ENCODE measurements around the gene KANSL3. TPM values are rescaled to one million over a fixed set of nuclear protein-coding genes. Genes with fewer than 3 reads are reported as not detected.

KANSL3 gene
- total RNA-seq, 2 experiments from 2014 or later: 44.6 to 47.0 TPM

DNA sequence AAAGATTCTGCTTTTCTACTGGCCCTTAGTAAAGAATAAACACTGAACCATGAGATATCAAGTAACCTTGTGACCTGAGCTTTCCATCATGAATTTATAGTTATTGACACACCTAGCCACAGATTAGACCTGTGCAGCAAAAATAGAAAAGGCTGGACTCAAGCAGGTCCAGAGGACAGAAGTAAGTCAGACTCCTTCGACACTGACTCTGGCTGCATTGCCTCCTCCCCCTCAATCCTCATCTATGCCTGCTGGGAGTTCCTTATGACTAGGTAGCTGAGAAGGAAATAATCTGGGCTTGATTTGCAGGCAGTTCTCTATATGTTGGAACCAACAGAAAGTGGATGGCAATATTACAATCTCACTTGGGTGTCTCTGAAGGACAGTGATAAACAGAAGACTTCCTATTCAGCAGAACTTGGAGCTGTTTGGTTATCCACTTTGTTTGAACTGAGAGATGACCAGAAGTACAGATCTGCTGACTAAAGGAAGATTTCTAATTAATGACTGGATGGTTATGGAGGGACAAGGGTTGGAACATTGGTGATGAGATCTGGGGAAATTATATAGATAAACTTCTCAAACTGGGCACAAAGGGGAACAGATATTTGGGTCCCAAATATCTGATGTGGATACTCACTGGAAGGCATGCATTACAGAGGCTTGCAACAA lies 62.2 kb downstream of the KANSL3 start:
- POLR2A ChIA-PET: no interaction called here
- CTCF ChIA-PET: no interaction called here

GRCh38 chr2:96574364-96574763 lies 63.7 kb downstream of the KANSL3 start:
- POLR2A ChIA-PET: no interaction called here
- CTCF ChIA-PET: interaction anchor here (0.6 kb wide), 1 partner anchor 280 kb away, joined by 3 read pairs; no protein-coding TSS in a partner anchor

- ChIA-PET CTCF (no interaction called here), POLR2A (no interaction called here)
Measured at GRCh38 chr2:96568094-96568493, 70.0 kb downstream of the KANSL3 start.

DNA sequence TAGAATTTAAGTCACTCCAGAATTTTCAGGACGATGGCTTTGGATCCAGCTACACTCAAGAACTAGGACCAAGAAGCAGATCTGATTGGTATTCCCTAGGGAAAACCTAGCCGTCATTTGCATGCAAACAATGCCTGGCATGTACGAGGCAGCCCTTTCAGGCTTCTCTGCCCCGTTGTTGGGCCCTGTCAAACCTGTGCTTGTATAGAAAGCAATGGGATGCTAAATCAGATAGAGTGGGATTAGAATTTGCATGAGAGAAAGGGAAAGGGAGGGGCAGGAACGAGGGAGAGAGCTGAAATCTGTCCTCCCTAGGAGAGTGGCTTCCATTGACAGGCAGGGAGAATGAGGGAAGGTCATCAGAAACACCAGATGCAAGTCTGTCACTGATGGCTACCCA lies 73.0 kb downstream of the KANSL3 start:
- POLR2A ChIA-PET: no interaction called here

DNA sequence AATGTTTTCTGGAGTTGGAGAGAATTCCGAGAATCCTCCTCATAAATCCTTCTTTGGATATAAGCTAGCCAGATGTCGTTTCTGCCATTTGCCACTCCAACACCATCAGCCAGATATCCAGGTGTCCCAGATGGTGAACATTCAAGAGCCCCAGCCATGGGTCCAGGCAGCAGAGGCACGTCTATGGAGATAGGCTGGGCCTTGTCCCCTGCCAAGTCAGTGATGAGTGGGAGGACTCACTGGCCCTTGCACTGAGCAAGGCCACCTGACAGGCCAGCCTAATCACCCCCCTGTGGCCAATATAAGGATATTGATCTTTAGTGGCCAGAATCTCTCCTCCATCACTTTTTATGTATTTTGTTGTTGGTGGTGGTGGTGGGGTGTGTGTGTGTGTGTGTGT lies 73.5 kb downstream of the KANSL3 start:
- POLR2A ChIA-PET: no interaction called here
- CTCF ChIA-PET: no interaction called here

More for the DNA sequence above, 73.0 kb downstream of the KANSL3 start:
- CTCF ChIA-PET: no interaction called here

- POLR2A ChIA-PET: no interaction called here
Measured at GRCh38 chr2:96564026-96564425, 74.1 kb downstream of the KANSL3 start.

DNA sequence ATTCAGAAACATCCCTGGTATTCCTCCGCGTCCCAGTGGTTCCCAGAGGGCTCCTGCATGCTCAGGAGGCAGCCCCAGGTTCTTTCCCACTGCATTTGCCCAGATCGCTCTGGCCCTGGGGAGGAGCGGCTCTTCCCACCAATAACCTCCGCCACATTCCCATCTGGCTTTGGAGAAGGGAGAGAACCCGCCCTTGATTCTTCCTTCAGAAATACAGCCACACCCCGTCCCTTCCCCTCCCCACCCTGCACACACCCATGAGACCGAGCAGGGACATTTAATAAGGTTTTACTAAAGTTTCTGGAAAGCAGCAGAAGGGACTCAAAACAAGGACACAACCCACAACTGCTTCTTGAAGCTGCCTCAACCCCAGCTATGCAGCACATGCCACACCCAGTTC lies 79.6 kb downstream of the KANSL3 start:
- ChIA-PET POLR2A (no interaction called here), CTCF (no interaction called here)

More at GRCh38 chr2:96564026-96564425, 74.1 kb downstream of the KANSL3 start:
- CTCF ChIA-PET: no interaction called here

GRCh38 chr2:96558061-96558460 lies 80.1 kb downstream of the KANSL3 start:
- CTCF ChIA-PET: interaction anchor here (0.6 kb wide), 1 partner anchor 356 kb away, joined by 3 read pairs; no protein-coding TSS in a partner anchor

DNA sequence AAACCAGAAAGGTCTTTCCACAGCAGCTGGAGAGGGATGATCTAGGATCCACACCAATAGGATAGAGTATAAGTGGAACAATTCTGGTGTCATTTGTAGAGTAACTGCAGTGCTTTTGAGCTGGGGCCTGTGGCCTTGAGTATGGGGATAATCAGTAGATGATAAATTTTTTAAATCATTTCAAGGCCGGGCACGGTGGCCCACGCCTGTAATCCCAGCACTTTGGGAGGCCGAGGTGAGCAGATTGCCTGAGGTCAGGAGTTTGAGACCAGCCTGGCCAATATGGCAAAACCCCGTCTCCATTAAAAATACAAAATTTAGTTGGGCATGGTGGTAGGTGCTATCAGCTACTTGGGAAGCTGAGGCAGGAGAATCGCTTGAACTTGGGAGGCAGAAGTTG lies 80.7 kb downstream of the KANSL3 start:
- ChIA-PET POLR2A (interaction anchor here (0.8 kb wide), 2 partner anchors 60 to 311 kb away, joined by 3 read pairs; no protein-coding TSS in a partner anchor), CTCF (interaction anchor here (1.4 kb wide), 1 partner anchor 49 kb away, joined by 5 read pairs; no protein-coding TSS in a partner anchor)

More at GRCh38 chr2:96558061-96558460, 80.1 kb downstream of the KANSL3 start:
- POLR2A ChIA-PET: interaction anchor here (0.8 kb wide), 1 partner anchor 310 kb away, joined by 3 read pairs; no protein-coding TSS in a partner anchor

GRCh38 chr2:96556441-96557330 lies 81.4 kb downstream of the KANSL3 start:
- CTCF ChIA-PET: interaction anchor here (1.4 to 4.3 kb wide), 2 partner anchors 24 to 48 kb away, joined by 5 to 20 read pairs; no protein-coding TSS in a partner anchor
- POLR2A ChIA-PET: interaction anchor here (0.8 to 7.7 kb wide), 2 partner anchors 18 to 61 kb away, joined by 3 to 48 read pairs; partner anchors contain the start of gene ARID5A

DNA sequence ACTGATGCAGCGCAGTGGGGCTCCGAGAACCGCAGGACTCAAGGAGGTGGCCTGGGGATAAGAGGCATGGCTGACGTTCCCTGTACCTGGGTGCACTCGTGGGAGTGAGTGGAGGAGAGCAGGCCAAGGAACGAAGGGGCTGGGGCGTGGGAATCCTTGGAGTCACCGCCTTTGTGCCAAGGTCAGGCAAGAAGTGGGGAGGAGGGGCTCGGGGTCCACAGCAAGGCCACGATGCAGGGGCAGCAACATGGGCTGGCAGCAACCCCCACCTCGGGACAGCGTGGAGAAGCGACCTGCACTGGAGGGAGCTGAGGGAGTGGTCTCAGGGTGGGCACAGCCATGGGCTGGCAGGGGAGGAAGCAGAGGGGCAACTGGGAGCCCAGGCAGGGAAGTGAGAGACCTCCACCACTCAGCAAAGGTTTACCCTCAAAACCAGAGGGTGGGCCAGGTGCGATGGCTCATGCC lies 82.9 kb downstream of the KANSL3 start:
- ChIA-PET CTCF (interaction anchor here (0.7 to 4.3 kb wide), 10 partner anchors 15 to 233 kb away, joined by 3 to 20 read pairs (median 7); no protein-coding TSS in a partner anchor), POLR2A (interaction anchor here (0.6 to 7.7 kb wide), 4 partner anchors 9 to 28 kb away, joined by 3 to 48 read pairs (median 5); partner anchors contain the start of gene ARID5A)

DNA sequence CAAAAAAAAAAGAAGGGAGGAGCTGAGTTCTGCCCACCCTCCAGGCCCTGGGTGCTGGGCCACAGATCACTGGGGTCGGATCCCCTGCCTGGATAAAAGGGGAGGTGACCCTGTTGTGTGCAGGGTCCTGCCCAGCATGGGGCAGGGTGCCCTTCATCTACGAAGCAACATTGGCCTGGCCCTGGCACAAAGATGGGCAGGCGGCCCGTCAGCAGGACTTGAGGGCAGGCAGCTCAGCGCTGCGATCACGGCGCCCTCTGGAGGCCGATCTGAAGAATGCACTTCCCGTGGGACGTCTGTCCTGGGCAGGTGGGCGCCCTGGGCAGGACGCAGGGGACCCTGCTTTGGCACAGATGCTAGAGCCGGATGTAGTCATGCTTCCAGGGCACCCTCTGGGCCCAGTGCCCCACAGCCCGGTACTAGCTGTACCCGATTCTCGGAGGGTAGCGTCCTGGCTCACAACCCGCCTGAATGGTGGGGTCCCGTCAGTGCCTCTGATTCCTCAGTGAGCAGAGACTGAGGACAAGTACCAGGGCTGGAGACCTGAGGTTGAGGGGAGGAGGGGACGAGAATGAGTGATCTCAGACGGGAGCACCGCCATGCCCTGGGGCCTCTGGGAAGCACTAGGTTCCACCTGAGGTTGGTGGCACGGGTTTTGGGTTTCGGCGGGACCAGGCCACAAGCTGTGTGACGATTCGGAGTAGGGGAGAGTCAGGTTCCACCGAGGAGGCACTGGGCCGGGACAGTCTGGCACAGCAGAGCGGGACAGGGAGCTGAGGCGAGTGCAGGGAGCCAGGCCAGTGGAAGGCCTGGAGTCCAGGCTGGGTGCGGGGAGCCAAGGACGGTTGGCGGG lies 83.6 kb downstream of the KANSL3 start:
- ChIA-PET CTCF (interaction anchor here (0.6 to 4.3 kb wide), 28 partner anchors 10 to 314 kb away, joined by 3 to 20 read pairs (median 4); no protein-coding TSS in a partner anchor), POLR2A (interaction anchor here (0.6 to 7.7 kb wide), 7 partner anchors 8 to 148 kb away, joined by 3 to 48 read pairs (median 6); partner anchors contain the start of gene ARID5A)

GRCh38 chr2:96553957-96554292 lies 84.2 kb downstream of the KANSL3 start:
- ChIA-PET POLR2A (interaction anchor here (1.1 to 7.7 kb wide), 6 partner anchors 10 to 147 kb away, joined by 4 to 48 read pairs (median 6); partner anchors contain the start of gene ARID5A), CTCF (interaction anchor here (0.6 to 4.3 kb wide), 26 partner anchors 9 to 314 kb away, joined by 3 to 20 read pairs (median 4); no protein-coding TSS in a partner anchor)

DNA sequence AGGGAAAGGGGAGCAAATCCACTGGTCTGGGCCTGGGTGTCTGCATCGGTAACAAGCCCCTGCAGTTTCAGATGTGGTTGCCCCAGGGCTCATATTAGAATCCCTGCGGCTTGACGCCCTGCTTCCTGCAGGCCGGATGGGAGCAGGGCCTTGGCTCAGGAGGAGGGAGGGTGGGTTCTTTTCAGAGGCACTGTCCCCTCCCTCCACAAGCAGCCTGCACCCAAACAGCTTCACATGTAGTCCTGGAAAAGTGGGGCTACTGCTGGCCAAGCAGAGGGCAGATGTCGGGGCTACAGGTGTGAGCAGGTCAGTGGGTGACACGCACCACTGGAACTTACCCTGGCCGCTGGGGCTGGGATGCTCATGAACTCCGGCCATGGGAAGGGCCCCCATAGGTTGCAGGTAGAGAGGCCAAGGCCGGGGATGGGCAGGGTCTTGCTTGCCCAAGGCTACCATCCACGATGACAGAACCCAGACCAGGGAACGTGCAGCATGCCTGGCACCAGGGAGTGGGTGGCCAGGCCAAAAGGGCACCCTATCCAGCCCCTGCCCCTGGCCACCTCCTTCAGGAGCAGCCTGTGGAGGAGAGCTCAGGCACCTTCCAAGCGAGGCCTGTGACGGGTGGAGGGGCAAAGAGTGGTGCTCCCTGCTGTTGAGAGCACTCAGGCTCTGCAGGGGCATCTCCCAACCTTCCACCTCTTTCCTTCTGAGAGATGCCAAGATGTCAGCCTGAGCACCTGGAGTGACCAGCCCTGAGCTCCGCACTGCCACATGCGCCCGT lies 84.7 kb downstream of the KANSL3 start:
- ChIA-PET CTCF (interaction anchor here (0.7 to 4.3 kb wide), 18 partner anchors 8 to 264 kb away, joined by 3 to 20 read pairs (median 6); no protein-coding TSS in a partner anchor), POLR2A (interaction anchor here (1.1 to 7.7 kb wide), 6 partner anchors 9 to 147 kb away, joined by 4 to 48 read pairs (median 6); partner anchors contain the start of gene ARID5A)

GRCh38 chr2:96552315-96553175 lies 85.6 kb downstream of the KANSL3 start:
- POLR2A ChIA-PET: interaction anchor here (1.2 to 7.7 kb wide), 2 partner anchors 11 to 14 kb away, joined by 4 to 48 read pairs; partner anchors contain the start of gene ARID5A
- CTCF ChIA-PET: interaction anchor here (1.3 to 4.3 kb wide), 3 partner anchors 15 to 22 kb away, joined by 3 to 20 read pairs (median 17); no protein-coding TSS in a partner anchor

GRCh38 chr2:96551605-96552314 lies 86.4 kb downstream of the KANSL3 start:
- ChIA-PET CTCF (interaction anchor here (1.3 to 3.5 kb wide), 2 partner anchors 14 to 21 kb away, joined by 3 to 17 read pairs; no protein-coding TSS in a partner anchor), POLR2A (interaction anchor here (7.7 kb wide), 1 partner anchor 13 kb away, joined by 48 read pairs; the partner anchor contains the start of gene ARID5A)
